Measurements from ENCODE around the gene AK9. TPM values are rescaled to one million over a fixed set of nuclear protein-coding genes. Genes with fewer than 3 reads are reported as not detected.
"Not testable (repeated sequence)": the region's sequence is repeated elsewhere in the genome, so short reads cannot be mapped to it uniquely, and the experiment has no call there.

The AK9 gene
- total RNA-seq, 1 donor from 2014 or later = 4.8 TPM

GRCh38 chr6:109695468-109695867 is 4.5 kb upstream of the AK9 start:
- Mint-ChIP-seq H3K4me3 (no peak overlapping the region), H3K9me3 (peaks cover 4% of the 10 kb centered on the region), H3K27ac (ENCODE audit: unreplicated experiment) (no peak overlapping the region), H3K4me1 (peaks cover 23% of the 10 kb centered on the region), H3K36me3 (ENCODE audit: low read depth) (peaks cover 6% of the 10 kb centered on the region), H3K27me3 (ENCODE audit: low read depth) (peaks cover 4% of the 10 kb centered on the region)
- no peak for DNase-seq (ENCODE audit: low read depth, low spot score)
- TF ChIP-seq, protein P1, sequence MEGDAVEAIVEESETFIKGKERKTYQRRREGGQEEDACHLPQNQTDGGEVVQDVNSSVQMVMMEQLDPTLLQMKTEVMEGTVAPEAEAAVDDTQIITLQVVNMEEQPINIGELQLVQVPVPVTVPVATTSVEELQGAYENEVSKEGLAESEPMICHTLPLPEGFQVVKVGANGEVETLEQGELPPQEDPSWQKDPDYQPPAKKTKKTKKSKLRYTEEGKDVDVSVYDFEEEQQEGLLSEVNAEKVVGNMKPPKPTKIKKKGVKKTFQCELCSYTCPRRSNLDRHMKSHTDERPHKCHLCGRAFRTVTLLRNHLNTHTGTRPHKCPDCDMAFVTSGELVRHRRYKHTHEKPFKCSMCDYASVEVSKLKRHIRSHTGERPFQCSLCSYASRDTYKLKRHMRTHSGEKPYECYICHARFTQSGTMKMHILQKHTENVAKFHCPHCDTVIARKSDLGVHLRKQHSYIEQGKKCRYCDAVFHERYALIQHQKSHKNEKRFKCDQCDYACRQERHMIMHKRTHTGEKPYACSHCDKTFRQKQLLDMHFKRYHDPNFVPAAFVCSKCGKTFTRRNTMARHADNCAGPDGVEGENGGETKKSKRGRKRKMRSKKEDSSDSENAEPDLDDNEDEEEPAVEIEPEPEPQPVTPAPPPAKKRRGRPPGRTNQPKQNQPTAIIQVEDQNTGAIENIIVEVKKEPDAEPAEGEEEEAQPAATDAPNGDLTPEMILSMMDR (conservative IDR thresholded peaks at IDR 0.05) = peak; percentile 18

DNA sequence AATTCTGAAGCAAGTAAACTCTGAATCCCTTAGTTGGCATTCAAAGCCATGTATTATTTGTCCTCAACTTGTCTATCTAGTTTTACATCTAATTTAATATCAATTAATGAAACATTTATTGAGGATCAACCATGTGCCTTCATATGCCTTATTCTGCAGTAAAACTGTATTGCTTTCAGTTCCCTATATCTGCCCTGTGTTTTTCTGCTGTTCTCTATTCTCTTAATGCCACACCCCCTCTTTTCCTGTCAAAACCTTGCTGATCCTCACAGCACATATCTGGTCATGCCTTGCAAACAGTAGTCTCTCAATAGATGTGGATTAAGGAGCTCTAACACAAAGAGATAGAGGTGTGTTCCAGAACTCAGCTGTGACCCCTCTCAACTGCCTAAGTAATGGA is 2.1 kb upstream of the AK9 start:
- peaks cover 24% of the 10 kb centered on the region for H3K27me3 Mint-ChIP-seq (ENCODE audit: low read depth)
- DNase-seq (ENCODE audit: low read depth, low spot score) = no peak
- H3K4me3 Mint-ChIP-seq = peak overlapping the region; percentile 26
- H3K36me3 Mint-ChIP-seq (ENCODE audit: low read depth) = peaks cover 6% of the 10 kb centered on the region
- TF ChIP-seq, protein P1 (conservative IDR thresholded peaks at IDR 0.05) = no peak
- no peak overlapping the region for H3K27ac Mint-ChIP-seq (ENCODE audit: unreplicated experiment)
- peaks cover 4% of the 10 kb centered on the region for H3K9me3 Mint-ChIP-seq
- peaks cover 25% of the 10 kb centered on the region for H3K4me1 Mint-ChIP-seq

DNA sequence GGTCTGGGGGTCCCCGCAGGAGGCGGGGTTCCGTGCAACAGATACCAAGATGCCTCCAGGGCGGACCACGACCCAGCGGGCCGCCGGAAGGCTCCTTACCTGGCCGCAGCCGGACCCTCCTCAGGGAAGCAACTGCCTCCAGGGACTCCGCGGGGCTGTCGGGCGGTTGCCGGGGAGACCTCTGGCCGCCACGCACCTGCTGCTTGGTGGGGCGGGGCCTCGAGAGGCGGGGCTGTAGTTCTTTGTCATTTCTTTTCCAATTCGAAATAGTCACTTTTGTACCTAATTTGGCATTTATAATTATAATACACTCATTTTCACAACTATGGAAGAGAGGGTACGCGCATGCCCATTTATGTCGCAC is 647 bp downstream of the AK9 start:
- Mint-ChIP-seq H3K27me3 (ENCODE audit: low read depth) (peaks cover 24% of the 10 kb centered on the region), H3K4me3 (peak overlapping the region; percentile 92), H3K27ac (ENCODE audit: unreplicated experiment) (peak overlapping the region; percentile 83), H3K36me3 (ENCODE audit: low read depth) (no peaks in the 10 kb centered on the region), H3K9me3 (no peaks in the 10 kb centered on the region), H3K4me1 (peaks cover 21% of the 10 kb centered on the region)
- TF ChIP-seq, protein P1 (conservative IDR thresholded peaks at IDR 0.05) = no peak
- DNase-seq (ENCODE audit: low read depth, low spot score) = peak; percentile 42

- TF ChIP-seq, protein P1 (conservative IDR thresholded peaks at IDR 0.05) = no peak
- Mint-ChIP-seq H3K4me1 (peaks cover 21% of the 10 kb centered on the region), H3K4me3 (no peak overlapping the region), H3K27me3 (ENCODE audit: low read depth) (peaks cover 24% of the 10 kb centered on the region), H3K9me3 (peaks cover 4% of the 10 kb centered on the region), H3K27ac (ENCODE audit: unreplicated experiment) (no peak overlapping the region), H3K36me3 (ENCODE audit: low read depth) (peaks cover 3% of the 10 kb centered on the region)
- DNase-seq (ENCODE audit: low read depth, low spot score) = no peak
These were observed 3.7 kb downstream of the AK9 start for GRCh38 chr6:109687271-109687761.

DNA sequence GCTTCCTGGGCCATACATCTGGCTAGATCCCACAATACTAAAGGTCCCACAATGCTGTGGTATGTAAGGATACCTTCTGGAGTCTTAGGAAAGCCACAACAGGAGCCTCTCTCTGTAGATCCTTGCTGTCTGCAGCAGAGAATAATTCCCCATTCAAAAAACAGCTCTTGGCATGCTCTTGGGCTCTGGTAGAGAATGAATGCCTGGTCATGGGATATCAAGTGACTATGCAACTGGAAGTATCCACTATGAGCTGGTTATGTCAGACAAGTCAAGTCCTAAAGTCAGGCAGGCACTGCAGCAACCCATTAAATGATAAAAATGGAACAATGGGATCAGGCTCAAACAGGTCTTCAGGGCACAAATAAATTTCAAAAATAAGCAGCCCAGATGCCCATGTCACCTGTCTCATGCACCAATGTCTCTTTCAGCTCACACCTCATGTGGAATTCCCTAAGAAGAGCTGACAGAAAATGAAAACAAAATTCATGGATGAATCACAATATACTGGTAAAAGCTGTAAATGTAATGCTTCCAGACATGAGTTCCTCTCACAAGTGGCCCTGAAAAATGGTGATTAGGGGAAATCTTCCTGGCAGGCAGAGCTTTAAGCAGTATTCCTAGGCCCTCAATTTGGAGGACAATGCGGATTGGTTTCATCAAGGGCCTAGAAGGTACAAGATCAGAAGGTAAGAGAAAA is 4.3 kb downstream of the AK9 start:
- H3K27me3 Mint-ChIP-seq (ENCODE audit: low read depth) = peaks cover 26% of the 10 kb centered on the region
- TF ChIP-seq, protein P1 (conservative IDR thresholded peaks at IDR 0.05) = no peak
- peaks cover 4% of the 10 kb centered on the region for H3K36me3 Mint-ChIP-seq (ENCODE audit: low read depth)
- no peak overlapping the region for H3K27ac Mint-ChIP-seq (ENCODE audit: unreplicated experiment)
- H3K4me3 Mint-ChIP-seq = peak overlapping the region; percentile 45
- peaks cover 4% of the 10 kb centered on the region for H3K9me3 Mint-ChIP-seq
- peaks cover 15% of the 10 kb centered on the region for H3K4me1 Mint-ChIP-seq
- no peak for DNase-seq (ENCODE audit: low read depth, low spot score)

DNA sequence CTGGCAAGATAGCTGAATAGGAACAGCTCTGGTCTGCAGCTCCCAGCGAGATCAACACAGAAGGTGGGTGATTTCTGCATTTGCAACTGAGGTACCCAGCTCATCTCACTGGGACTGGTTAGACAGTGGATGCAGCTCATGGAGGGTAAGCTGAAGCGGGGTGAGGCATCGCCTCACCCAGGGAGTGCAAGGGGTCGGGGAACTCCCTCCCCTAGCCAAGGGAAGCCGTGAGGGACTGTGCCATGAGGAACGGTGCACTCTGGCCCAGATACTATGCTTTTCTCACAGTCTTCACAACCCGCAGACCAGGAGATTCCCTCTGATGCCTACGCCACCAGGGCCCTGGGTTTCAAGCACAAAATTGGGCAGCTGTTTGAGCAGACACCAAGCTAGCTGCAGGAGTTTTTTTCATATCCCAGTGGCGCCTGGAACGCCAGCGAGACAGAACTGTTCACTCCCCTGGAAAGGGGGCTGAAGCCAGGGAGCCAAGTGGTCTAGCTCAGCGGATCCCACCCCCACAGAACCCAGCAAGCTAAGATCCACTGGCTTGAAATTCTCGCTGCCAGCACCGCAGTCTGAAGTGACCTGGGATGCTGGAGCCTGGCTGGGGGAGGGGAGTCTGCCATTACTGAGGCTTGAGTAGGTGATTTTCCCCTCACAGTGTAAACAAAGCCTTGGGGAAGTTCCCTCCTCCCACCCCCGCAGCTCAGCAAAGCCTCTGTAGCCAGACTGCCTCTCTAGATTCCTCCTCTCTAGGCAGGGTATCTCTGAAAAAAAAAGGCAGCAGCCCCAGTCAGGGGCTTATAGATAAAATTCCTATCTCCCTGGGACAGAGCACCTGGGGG is 12.1 kb downstream of the AK9 start:
- DNase-seq (ENCODE audit: low read depth, low spot score); H3K36me3 Mint-ChIP-seq (ENCODE audit: low read depth); H3K4me1 Mint-ChIP-seq; H3K9me3 Mint-ChIP-seq; H3K27ac Mint-ChIP-seq (ENCODE audit: unreplicated experiment); H3K27me3 Mint-ChIP-seq (ENCODE audit: low read depth): not testable (repeated sequence)
- H3K4me3 Mint-ChIP-seq = peak overlapping the region; percentile 34

All from neural crest cell (in vitro differentiated cells).